Gastroesophageal sphincter (tissue), 3 donors: ENCODE measurements around the gene RBM4B.

Experiments used
- CTCF ChIP-seq, 4 experiments: fragments of 200-600 bp in 2 of 4; fragments of 450-650 bp in 2 of 4; sonication (generic) in 1 of 4; IDR thresholded peaks; one replicate each; pipeline ENCODE4 v1.5.1; 2017 to 2019; ENCODE audit warnings: antibody characterized with exemption in 4 of 4, mild to moderate bottlenecking in 2 of 4, moderate library complexity in 2 of 4
- POLR2A ChIP-seq, 2 donors: fragments of 450-650 bp; IDR thresholded peaks; one replicate each; pipeline ENCODE4 v1.6.1; 2017; ENCODE audit warnings: antibody characterized with exemption in 2 of 2, mild to moderate bottlenecking in 2 of 2, moderate library complexity in 1 of 2
- POLR2AphosphoS5 ChIP-seq: sonication (generic); formaldehyde crosslinking; IDR thresholded peaks from one replicate; pipeline ENCODE4 v1.6.1; 2017; ENCODE audit warnings: antibody characterized with exemption

GRCh38 chr11:66663741-66664296 is 13.9 kb downstream of the RBM4B start:
- TF ChIP-seq CTCF (IDR thresholded peaks at IDR 0.05), result no peak
- TF ChIP-seq POLR2AphosphoS5, result no peak
- no peak for TF ChIP-seq POLR2A (IDR thresholded peaks at IDR 0.05)
